ENCODE measurements around the gene PLXDC2.

DNA sequence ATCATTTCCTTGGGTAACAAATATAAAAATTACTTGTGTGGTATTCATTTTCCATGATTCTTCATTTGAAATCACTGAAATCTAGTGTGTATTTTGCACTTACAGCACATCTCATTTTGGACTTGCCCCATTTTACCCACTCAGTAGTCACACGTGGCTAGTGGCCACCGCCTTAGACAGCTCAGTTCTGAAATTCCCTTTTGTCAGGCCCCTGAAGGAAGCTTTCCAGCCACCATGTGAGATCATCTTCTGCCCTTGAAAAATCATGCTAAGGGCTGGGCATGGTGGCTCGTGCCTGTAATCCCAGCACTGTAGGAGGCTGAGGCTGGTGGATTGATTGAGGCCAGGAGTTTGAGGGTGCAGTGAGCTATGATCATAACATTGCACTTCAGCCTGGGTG, 79.3 kb downstream of the PLXDC2 start:
- no peak for TF ChIP-seq POLR2A (IDR thresholded peaks at IDR 0.05)
- TF ChIP-seq, protein P1, sequence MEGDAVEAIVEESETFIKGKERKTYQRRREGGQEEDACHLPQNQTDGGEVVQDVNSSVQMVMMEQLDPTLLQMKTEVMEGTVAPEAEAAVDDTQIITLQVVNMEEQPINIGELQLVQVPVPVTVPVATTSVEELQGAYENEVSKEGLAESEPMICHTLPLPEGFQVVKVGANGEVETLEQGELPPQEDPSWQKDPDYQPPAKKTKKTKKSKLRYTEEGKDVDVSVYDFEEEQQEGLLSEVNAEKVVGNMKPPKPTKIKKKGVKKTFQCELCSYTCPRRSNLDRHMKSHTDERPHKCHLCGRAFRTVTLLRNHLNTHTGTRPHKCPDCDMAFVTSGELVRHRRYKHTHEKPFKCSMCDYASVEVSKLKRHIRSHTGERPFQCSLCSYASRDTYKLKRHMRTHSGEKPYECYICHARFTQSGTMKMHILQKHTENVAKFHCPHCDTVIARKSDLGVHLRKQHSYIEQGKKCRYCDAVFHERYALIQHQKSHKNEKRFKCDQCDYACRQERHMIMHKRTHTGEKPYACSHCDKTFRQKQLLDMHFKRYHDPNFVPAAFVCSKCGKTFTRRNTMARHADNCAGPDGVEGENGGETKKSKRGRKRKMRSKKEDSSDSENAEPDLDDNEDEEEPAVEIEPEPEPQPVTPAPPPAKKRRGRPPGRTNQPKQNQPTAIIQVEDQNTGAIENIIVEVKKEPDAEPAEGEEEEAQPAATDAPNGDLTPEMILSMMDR (IDR thresholded peaks at IDR 0.05 in 8 of 11, conservative IDR thresholded peaks at IDR 0.05 in 3 of 11): no peak
- no peak for TF ChIP-seq POLR2AphosphoS5 (IDR thresholded peaks at IDR 0.05)
